ENCODE data around the gene RNU6-9.

DNA sequence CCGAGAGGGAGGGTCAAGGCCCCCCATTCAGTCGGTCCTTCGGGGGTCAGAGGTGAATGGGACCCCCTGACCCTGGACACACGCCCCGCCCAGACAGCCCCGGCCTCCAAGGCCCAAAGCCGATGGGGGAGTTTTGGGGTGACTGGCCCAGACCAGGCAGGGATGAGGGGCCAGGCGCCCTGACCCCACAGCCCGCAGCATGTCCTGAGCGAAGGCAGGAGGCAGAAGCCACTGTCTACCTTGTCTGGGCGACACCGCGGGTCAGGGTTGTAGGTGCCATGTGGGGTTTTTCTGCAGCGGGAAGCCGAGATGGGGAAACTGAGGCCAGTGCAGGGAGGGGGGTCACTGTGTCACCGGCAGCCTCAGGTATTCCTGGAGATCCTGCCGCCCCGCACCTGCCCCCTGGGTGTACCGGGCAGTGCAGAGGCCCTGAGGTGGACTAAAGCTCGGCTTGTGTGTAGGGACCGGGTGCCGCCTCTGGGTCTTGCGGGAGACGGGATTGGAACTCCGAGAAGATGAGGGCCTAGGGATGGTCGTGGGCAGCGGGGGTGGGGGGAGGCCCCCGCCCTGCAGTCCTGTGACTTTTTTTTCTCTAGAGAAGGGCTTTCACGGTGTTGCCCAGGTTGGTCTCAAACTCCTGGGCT, 41.0 kb downstream of the RNU6-9 start:
- TF ChIP-seq, protein P1, sequence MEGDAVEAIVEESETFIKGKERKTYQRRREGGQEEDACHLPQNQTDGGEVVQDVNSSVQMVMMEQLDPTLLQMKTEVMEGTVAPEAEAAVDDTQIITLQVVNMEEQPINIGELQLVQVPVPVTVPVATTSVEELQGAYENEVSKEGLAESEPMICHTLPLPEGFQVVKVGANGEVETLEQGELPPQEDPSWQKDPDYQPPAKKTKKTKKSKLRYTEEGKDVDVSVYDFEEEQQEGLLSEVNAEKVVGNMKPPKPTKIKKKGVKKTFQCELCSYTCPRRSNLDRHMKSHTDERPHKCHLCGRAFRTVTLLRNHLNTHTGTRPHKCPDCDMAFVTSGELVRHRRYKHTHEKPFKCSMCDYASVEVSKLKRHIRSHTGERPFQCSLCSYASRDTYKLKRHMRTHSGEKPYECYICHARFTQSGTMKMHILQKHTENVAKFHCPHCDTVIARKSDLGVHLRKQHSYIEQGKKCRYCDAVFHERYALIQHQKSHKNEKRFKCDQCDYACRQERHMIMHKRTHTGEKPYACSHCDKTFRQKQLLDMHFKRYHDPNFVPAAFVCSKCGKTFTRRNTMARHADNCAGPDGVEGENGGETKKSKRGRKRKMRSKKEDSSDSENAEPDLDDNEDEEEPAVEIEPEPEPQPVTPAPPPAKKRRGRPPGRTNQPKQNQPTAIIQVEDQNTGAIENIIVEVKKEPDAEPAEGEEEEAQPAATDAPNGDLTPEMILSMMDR (IDR thresholded peaks at IDR 0.05), result no peak
- TF ChIP-seq POLR2A (IDR thresholded peaks at IDR 0.05), result no peak
